GM21390 (cell line): ENCODE results near the gene MAP1B.

Experiments used
- ATAC-seq: cut with Tn5 transposase; IDR thresholded peaks from one replicate; pipeline ENCODE4 v1.9.1; 2021; ENCODE audit not compliant: unreplicated experiment

The MAP1B gene

DNA sequence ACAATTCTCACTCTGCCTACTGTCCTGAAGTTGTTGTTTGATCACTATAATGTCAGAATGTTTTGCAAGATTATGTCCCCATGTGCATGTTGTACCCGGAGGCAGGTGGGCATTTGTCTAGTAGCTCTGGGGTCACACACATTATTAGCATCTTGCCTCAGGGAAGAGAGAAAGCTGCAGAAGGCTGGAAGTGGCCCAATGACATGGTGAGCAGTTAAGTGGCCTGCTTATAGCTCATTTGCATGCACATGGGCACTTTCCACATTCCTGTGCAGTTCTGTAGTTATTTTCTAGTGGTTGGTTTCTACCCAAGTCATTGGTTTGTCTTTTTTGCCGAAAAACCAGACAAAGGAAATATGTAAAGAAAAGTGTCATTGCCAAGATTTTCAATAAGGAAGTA lies 80.9 kb downstream of the MAP1B start:
- ATAC-seq = no peak

DNA sequence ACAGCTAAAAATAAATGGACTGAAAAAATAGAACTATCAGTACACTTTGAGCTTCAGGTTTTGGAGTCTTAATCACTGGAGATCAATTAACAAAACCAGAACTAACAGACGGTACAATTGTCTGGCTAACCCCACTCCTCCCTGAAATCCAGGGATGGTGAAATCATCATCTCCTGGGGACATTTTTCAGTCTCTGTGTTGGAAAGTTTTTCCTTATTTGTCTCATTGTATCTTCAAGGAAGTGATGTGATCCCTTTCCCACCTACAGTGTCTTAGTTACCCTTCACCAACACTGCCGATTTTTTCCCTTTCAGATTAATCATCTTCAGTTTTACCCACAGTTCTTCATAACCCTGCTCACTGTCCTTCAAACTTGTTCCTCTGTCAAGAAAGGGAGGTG lies 81.9 kb downstream of the MAP1B start:
- no peak for ATAC-seq

DNA sequence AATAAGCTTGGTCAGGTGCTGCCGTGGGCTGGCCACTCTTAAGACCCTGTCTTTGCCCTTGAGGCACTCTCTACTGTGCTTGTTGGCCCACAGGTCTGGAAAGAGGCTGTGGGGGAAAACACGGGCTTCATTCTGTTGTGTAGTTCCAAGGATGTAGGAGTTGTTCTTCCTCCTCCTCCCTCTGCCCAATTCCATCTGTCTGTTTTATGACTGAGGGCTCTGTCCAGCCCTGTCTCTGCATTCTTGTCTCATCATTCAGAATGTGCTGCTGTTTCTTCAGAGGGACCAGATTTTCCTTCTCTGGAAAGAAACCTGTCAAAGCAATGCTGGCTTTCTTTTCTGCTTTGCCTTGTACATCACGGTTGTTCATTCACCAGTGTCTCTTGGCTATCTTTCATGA lies 84.1 kb downstream of the MAP1B start:
- ATAC-seq = no peak

DNA sequence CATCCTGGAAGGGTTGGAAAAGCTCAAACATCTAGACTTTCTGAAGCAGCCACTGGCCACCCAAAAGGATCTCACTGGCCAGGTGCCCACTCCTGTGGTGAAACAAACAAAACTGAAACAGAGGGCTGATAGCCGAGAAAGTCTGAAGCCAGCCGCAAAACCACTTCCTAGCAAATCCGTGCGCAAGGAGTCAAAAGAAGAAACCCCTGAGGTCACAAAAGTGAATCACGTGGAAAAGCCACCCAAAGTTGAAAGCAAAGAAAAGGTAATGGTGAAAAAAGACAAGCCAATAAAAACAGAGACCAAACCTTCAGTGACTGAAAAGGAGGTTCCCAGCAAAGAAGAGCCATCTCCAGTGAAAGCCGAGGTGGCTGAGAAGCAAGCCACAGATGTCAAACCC lies 87.6 kb downstream of the MAP1B start:
- peak; percentile 96 for ATAC-seq

DNA sequence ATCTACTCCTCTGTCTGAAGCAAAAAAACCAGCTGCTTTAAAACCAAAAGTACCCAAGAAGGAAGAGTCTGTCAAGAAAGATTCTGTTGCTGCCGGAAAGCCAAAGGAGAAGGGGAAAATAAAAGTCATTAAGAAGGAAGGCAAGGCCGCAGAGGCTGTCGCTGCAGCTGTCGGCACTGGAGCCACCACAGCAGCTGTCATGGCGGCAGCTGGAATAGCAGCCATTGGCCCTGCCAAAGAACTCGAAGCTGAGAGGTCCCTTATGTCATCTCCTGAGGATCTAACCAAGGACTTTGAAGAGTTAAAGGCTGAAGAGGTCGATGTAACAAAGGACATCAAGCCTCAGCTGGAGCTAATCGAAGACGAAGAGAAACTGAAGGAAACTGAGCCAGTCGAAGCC lies 88.3 kb downstream of the MAP1B start:
- no peak for ATAC-seq

DNA sequence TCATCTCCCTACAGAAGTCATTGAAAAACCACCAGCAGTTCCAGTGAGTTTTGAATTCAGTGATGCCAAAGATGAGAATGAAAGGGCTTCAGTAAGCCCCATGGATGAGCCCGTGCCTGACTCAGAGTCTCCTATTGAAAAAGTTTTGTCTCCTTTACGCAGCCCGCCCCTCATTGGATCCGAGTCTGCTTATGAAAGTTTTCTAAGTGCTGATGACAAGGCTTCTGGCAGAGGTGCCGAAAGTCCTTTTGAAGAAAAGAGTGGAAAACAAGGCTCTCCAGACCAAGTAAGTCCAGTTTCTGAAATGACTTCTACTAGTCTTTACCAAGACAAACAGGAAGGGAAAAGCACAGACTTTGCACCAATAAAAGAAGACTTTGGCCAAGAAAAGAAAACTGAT lies 90.1 kb downstream of the MAP1B start:
- no peak for ATAC-seq

DNA sequence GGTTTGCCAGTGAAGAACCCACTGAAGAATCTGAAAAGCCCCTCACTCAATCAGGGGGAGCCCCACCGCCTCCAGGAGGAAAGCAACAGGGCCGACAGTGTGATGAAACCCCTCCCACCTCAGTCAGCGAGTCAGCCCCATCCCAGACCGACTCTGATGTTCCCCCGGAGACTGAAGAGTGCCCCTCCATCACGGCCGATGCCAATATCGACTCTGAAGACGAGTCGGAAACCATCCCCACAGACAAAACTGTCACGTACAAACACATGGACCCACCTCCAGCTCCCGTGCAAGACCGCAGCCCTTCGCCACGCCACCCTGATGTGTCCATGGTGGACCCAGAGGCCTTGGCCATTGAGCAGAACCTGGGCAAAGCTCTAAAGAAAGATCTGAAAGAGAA lies 92.4 kb downstream of the MAP1B start:
- ATAC-seq = no peak

DNA sequence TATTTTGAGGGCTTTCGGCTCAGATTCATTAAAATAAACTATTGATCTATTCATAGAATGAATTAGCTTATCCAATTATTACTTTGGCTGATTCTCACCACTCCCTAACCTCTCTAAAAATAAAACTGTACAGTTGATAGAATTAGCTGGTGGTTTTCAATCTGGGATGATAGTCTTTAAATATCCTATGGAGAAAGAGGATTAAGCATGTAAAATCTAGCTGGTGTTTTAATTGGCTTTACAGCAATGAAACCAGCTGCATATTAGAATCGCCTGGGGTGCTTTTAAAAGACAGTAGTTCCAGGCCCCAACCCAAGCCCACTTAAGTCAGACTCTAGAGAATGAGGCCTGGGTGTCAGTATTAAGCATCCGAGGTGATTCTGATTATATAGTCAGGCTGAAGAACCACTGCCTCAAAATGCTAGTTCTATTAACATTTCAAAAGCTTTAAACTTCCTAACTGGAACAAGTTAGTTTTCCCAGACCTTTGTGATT lies 95.1 kb downstream of the MAP1B start:
- no peak for ATAC-seq

DNA sequence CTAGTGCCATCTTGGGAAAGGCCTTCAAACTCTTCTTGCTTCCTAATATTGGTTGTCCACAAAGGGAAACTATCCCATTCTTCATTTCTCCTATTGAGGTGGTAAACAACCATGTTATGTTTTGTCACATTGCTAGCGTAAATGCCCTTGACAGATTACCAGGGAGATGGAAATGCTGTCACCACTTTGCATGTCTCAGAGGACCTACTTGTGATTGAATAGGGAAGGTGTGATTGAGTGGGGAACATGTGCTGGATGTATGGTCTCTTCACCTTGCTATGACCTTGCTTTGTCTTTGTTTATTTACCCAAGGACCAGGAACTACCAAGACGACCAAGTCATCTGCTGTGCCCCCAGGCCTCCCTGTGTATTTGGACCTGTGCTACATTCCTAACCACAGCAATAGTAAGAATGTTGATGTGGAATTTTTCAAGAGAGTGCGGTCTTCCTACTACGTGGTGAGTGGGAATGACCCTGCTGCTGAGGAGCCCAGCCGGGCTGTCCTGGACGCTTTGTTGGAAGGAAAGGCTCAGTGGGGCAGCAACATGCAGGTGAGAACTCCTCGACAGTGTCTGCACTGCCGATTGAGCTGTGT lies 96.1 kb downstream of the MAP1B start:
- no peak for ATAC-seq

DNA sequence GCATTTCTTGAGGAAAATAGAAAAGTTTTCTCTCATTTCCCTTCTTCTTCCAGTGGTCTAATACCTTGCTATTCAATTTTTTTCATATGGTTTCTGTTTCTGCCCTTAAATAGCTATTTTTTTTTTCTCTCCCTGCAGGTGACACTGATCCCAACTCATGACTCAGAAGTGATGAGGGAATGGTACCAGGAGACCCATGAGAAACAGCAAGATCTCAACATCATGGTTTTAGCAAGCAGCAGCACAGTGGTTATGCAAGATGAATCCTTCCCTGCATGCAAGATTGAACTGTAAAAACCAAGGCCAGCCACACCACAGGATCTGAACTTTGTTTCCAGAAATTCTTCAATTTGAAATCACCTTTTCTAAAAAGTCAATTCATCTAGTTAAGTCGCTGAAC lies 97.7 kb downstream of the MAP1B start:
- ATAC-seq = no peak

DNA sequence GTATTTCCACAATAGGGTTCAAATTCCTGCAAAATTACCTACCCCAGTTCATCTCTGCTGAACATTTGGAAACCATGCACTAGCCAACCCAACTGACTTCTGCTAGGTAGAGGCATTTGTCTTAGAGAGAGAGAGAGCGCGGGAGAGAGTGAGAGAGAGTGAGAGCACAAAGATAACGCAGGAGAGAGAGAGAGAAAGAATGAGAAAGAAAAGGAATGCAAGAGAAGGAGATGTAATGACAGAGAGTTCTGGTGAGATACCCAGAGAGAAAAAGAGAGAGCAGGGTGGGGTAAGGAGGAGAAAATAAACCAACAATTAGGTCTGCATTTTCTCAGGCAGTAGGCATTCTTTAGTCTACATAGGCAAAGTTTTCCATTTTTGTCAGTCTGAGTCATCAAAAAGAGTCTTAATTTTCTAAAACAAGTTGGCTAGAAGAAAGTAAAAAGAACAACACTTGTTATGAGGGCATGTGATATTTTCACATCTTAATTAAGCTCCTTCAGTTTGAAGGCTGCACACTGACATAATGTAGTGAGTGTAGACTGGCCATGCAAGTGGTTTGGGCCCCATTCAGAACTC lies 98.2 kb downstream of the MAP1B start:
- no peak for ATAC-seq

DNA sequence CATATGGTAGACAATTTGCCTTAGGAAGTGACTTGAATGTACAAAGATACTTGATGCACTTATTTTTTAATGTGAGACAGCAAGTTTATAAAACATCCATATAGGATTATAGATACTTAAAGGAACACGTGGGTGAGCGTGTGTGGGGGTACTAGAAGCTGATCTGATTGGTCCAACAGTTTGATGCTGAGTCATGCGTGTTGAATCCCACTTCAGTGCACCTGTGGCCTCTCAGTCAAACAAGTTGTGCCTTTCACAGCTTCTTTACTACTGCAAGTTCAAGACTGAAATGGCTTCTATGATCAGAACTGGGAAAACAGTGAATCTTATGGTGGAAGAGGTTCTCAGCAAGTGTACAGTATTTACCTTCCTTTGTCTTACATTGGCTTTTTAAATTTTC lies 98.9 kb downstream of the MAP1B start:
- ATAC-seq = no peak

DNA sequence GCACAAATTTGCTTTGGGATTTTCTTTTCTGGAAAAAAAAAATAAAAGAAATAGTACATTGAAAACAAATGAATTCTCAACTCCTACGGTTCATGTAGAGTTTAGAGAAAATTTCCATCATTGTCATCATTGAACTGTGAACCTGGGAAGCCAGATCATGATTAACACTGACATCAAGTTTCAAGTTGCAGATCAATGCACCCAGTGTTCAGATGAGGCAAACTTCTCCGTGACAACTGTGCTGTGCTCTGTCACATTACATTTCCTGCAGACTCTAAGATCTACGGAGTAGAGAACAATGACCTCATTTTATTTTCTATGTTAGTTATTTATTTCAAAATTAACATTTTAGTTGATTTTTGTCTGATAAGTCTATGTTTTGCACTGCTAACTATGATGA lies 99.7 kb downstream of the MAP1B start:
- no peak for ATAC-seq

DNA sequence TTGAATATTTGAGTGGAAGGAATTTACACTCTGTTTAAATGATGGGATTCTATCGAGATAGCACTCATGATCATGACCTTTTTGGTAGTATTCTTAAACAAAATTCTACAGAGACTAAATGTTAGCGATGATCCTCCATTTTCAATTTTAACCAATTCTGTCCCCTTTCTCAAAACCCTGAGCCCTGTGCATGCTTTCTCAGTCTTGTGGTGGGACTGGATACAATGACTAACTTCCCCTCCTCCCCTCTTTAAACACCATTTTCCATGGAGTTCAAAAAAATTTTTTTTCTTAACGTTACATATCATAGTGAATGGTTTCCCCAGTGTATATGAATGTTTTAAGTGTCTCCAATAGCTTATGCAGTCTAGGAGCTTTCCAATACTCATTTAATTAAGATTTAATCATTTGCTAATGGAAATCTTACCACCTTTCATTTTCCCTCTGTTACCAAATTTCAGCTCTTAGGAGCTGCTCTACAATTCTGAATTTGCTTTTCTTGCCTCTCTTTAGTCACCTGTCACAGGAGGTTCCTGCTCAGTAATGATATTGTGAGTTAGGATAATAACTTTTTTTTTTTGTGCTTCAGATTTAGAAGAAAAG lies 101.2 kb downstream of the MAP1B start:
- ATAC-seq = no peak

DNA sequence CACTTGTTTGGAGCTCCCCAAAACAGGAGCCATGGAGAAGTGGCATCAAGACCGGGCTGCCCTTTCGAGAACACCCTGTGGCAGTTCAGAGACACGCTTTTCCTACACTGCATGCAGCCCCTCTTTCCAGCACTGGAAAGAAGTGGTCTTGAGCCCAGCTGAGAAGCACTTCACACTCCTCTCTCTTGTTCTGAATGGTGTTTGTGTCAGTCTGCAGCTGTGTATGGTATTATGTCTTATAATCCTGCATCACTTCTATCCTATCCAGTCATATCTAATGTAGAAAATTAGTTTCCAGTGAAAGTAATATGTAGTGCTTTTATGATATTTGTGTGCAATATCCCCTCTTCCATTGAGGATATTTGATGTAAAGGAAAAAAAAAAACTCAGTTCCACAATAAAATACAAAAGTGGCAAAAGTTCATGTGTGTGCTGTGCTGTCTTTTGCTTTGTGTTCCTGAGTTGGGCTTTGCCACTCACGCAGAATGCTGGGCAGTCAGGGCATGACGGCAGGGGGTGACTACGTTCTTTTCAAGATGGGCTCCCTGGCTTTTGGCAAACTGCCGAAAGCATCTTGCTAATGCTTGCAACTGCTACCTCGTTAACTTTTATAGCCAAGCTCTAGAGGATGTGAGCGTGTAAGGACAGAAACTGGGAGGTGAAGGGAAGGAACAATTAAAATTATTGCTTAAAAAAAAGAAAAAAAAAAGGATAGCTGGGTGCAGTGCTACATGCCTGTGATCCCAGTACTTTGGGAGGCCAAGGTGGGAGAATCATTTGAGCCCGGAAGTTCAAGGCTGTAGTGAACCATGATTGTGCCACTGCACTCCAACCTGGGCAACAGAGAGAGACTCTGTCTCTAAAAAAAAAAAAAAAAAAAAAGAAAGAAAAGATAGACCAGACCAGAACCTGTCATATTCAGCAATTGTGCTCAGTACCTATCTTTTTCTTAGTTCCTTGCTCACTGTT lies 102.2 kb downstream of the MAP1B start:
- ATAC-seq = no peak

DNA sequence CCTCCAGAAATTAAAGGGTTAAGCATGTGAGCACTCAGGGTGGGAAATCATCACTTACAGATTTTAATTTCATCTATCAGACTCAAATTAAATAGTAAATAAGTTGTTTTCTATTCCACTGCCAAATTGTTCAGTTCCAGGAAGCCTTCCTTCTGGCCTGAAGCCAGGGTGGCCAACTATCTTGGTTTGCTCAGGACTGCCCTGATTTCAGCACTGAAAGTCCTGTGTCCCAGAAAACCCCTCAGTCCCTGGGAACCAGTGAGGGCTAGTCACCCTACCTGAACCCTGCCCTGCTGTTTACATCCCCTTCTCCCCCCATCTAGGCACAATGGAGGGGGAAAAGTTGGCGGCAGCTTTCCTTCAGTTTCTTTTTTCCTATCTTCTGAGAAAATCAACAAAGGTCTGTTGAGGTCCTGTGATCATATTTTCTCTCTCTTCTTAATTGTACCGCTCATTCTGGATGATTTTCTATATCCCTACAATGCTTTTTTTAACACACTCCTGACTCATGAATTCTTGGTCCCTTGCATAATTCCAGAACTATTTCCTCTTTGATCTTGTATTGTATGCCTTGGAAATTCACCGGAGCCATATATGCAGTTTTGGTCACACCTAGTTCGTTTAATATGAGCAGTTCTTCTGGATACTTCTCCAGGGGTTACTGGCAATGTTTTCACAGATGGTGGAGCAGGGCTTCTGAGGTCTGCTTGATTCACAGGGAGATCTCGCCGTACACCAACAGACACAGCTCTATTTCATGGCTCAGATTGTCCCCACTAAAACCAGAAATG lies 103.8 kb downstream of the MAP1B start:
- ATAC-seq = no peak

DNA sequence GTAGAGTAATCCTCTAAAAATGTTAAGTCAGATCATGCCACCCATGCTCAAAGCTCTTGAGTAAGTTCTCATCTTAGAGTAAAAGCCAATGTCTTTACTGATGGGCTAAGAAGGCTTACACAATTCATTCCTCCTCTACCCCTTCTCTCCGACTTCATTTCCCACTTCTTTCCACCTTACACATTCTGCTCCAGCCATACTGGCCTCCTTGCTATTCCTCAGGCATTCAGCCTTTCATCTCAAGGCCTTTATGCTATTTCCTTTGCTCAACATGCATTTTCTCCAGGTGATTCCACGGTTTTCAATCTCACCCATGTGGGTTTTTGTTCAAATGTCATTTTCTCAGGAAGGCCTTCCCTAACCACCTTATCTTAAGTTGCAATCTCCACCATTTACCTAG lies 104.9 kb downstream of the MAP1B start:
- no peak for ATAC-seq

DNA sequence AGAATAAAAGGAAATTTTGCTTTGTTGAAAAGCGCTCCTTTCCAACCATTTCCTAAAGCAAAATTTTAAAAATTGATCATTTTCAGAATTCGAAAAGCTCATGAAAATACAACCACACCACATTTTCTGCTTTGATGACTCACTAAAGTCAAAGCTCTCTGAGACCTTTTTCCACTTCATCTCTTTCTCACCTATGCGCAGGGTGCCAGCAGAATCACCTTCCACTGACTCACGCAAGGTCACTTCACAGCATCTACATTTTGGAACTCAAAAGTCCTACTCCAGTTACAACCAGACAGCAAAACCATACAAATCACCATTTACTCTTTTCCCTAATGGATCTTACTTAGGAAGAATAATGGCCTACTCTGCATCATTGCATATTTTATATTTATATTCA lies 106.2 kb downstream of the MAP1B start:
- no peak for ATAC-seq

DNA sequence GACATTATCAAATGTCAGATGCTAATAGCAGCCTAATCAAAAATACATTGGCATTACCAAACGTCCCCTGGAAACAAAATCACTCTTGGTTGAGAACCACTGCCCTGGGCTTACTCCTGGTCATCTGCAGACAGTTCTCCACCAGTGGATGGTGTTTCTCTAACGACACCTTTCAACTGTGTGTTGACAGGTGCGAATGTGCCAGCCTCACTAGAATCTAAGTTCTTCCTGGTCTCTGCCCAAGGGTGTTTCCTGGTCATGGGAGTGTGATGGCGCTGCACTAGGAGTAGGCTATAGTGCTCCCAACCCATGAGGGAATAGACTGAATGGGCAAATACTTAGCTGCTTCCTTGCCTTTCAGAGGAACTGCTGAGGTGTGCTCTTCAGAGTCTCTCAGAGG lies 106.9 kb downstream of the MAP1B start:
- no peak for ATAC-seq

DNA sequence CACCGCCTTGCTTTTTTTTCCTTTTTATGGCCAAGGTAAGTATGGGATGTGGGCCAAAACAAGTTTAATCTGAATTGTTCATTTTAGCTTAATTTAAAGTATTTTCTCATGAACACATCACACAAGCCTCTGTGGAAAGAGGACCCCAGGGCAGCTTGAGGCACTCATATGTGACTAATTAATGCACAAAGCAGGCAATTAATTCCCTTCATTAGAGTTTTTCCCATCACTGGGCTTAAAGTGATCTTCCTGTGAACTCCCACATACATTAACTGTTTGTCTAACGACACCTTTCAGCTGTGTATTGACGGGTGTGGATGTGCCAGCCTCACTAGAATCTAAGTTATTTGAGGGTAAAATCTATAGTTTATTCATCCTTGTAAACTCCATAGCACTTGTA lies 109.5 kb downstream of the MAP1B start:
- no peak for ATAC-seq

DNA sequence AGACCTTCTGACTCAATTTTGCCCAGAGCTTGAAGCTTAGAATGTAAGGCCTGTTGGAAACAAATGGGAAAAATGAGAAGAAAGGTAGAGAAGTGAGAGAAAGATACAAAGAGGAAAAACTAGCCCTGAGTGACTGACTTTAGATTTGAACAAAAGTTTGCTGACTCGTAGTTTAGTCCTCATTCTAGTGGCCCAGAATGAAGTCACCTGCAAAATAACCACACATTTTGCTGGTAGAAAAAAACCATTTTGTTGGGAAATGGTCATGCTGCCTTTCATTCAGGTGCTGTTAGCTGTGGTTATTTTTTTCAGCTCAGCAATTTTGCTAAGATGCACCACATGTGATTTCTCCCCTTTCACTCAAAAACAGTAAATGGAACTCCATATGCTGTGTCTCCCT lies 113.8 kb downstream of the MAP1B start:
- ATAC-seq = no peak
